ENCODE results near the gene MAD1L1. TPM values are rescaled to one million over a fixed set of nuclear protein-coding genes. Genes with fewer than 3 reads are reported as not detected.
"Not testable (repeated sequence)": the region's sequence is repeated elsewhere in the genome, so short reads cannot be mapped to it uniquely, and the experiment has no call there.

The MAD1L1 gene
- total RNA-seq, 2 donors from 2014 or later, result 39.5 to 79.4 TPM

GRCh38 chr7:1931951-1932270 lies 300.8 kb downstream of the MAD1L1 start:
- H3K4me1 Mint-ChIP-seq (ENCODE audit: low read depth in 2 of 2), result peaks cover 21 to 23% of the 10 kb centered on the region in 2 donors
- no peak overlapping the region for H3K27ac Mint-ChIP-seq
- no peak overlapping the region for H3K4me3 Mint-ChIP-seq
- ATAC-seq, result no peak
- no peaks in the 10 kb centered on the region for H3K27me3 Mint-ChIP-seq
- H3K9me3 Mint-ChIP-seq, result no peaks in the 10 kb centered on the region
- peaks cover 11% of the 10 kb centered on the region for H3K36me3 Mint-ChIP-seq
- no peak for DNase-seq (ENCODE audit: low spot score)

GRCh38 chr7:1931256-1931950 lies 301.3 kb downstream of the MAD1L1 start:
- Mint-ChIP-seq H3K27me3 (no peaks in the 10 kb centered on the region), H3K36me3 (peaks cover 11% of the 10 kb centered on the region), H3K9me3 (no peaks in the 10 kb centered on the region), H3K4me1 (ENCODE audit: low read depth in 2 of 2) (peaks cover 26 to 28% of the 10 kb centered on the region in 2 donors), H3K27ac (no peak overlapping the region), H3K4me3 (no peak overlapping the region)
- DNase-seq (ENCODE audit: low spot score) (no peak), ATAC-seq (no peak)

GRCh38 chr7:1930381-1931065 lies 302.2 kb downstream of the MAD1L1 start:
- Mint-ChIP-seq H3K27ac (no peak overlapping the region), H3K4me1 (ENCODE audit: low read depth in 2 of 2) (peaks cover 32 to 37% of the 10 kb centered on the region in 2 donors), H3K36me3 (peaks cover 11% of the 10 kb centered on the region)

GRCh38 chr7:1929349-1929925 lies 303.3 kb downstream of the MAD1L1 start:
- not testable (repeated sequence) for H3K4me3 Mint-ChIP-seq; H3K27ac Mint-ChIP-seq; ATAC-seq; H3K27me3 Mint-ChIP-seq; H3K9me3 Mint-ChIP-seq; DNase-seq (ENCODE audit: low spot score); H3K36me3 Mint-ChIP-seq
- H3K4me1 Mint-ChIP-seq (ENCODE audit: low read depth in 2 of 2), result peaks cover 34 to 38% of the 10 kb centered on the region in 2 donors

More at GRCh38 chr7:1930381-1931065, 302.2 kb downstream of the MAD1L1 start:
- ATAC-seq (no peak), DNase-seq (ENCODE audit: low spot score) (no peak)
- Mint-ChIP-seq H3K27me3 (no peaks in the 10 kb centered on the region), H3K9me3 (no peaks in the 10 kb centered on the region), H3K4me3 (no peak overlapping the region)

- Mint-ChIP-seq H3K4me3 (no peak overlapping the region), H3K36me3 (peaks cover 4% of the 10 kb centered on the region), H3K4me1 (ENCODE audit: low read depth in 2 of 2) (peaks cover 33 to 41% of the 10 kb centered on the region in 2 donors), H3K27me3 (no peaks in the 10 kb centered on the region), H3K27ac (no peak overlapping the region), H3K9me3 (no peaks in the 10 kb centered on the region)
- no peak for DNase-seq (ENCODE audit: low spot score)
- peak in 1 of 2 donors; percentile 5 for ATAC-seq
Measured at GRCh38 chr7:1928645-1929348, 303.9 kb downstream of the MAD1L1 start.

GRCh38 chr7:1927937-1928644 lies 304.7 kb downstream of the MAD1L1 start:
- H3K27ac Mint-ChIP-seq, result no peak overlapping the region
- peaks cover 33 to 42% of the 10 kb centered on the region in 2 donors for H3K4me1 Mint-ChIP-seq (ENCODE audit: low read depth in 2 of 2)
- peak in 1 of 2 donors; percentile 28 for ATAC-seq
- peaks cover 4% of the 10 kb centered on the region for H3K36me3 Mint-ChIP-seq
- no peaks in the 10 kb centered on the region for H3K27me3 Mint-ChIP-seq
- H3K9me3 Mint-ChIP-seq, result no peaks in the 10 kb centered on the region
- no peak for DNase-seq (ENCODE audit: low spot score)
- H3K4me3 Mint-ChIP-seq, result no peak overlapping the region

- Mint-ChIP-seq H3K27ac (no peak overlapping the region), H3K4me3 (no peak overlapping the region)
Measured at GRCh38 chr7:1926908-1927306, 305.8 kb downstream of the MAD1L1 start.

GRCh38 chr7:1925973-1926907 lies 306.5 kb downstream of the MAD1L1 start:
- DNase-seq (ENCODE audit: low spot score), result no peak
- no peaks in the 10 kb centered on the region for H3K27me3 Mint-ChIP-seq
- ATAC-seq, result no peak
- peak overlapping the region; percentile 7 for H3K4me3 Mint-ChIP-seq
- H3K9me3 Mint-ChIP-seq, result no peaks in the 10 kb centered on the region
- no peaks in the 10 kb centered on the region for H3K36me3 Mint-ChIP-seq
- peak overlapping the region in 1 of 2 donors; percentile 3 for H3K27ac Mint-ChIP-seq
- H3K4me1 Mint-ChIP-seq (ENCODE audit: low read depth in 2 of 2), result peaks cover 29 to 33% of the 10 kb centered on the region in 2 donors

More at GRCh38 chr7:1926908-1927306, 305.8 kb downstream of the MAD1L1 start:
- H3K27me3 Mint-ChIP-seq, result no peaks in the 10 kb centered on the region
- H3K4me1 Mint-ChIP-seq (ENCODE audit: low read depth in 2 of 2), result peaks cover 33% of the 10 kb centered on the region in 2 donors
- no peak for DNase-seq (ENCODE audit: low spot score)
- H3K36me3 Mint-ChIP-seq, result no peaks in the 10 kb centered on the region
- ATAC-seq, result no peak
- no peaks in the 10 kb centered on the region for H3K9me3 Mint-ChIP-seq

GRCh38 chr7:1925349-1925748 lies 307.4 kb downstream of the MAD1L1 start:
- Mint-ChIP-seq H3K9me3 (no peaks in the 10 kb centered on the region), H3K4me1 (ENCODE audit: low read depth in 2 of 2) (peaks cover 32 to 38% of the 10 kb centered on the region in 2 donors), H3K27me3 (no peaks in the 10 kb centered on the region), H3K36me3 (no peaks in the 10 kb centered on the region), H3K27ac (peak overlapping the region in 1 of 2 donors; percentile 3), H3K4me3 (peak overlapping the region; percentile 7)
- no peak for DNase-seq (ENCODE audit: low spot score)
- ATAC-seq, result no peak

- peaks cover 43 to 48% of the 10 kb centered on the region in 2 donors for H3K4me1 Mint-ChIP-seq (ENCODE audit: low read depth in 2 of 2)
- H3K4me3 Mint-ChIP-seq, result no peak overlapping the region
- no peak overlapping the region for H3K27ac Mint-ChIP-seq
- DNase-seq (ENCODE audit: low spot score) (no peak), ATAC-seq (no peak)
- no peaks in the 10 kb centered on the region for H3K36me3 Mint-ChIP-seq
- peaks cover 0 to 3% of the 10 kb centered on the region in 2 donors for H3K27me3 Mint-ChIP-seq
- no peaks in the 10 kb centered on the region for H3K9me3 Mint-ChIP-seq
Measured at GRCh38 chr7:1924258-1924817, 308.4 kb downstream of the MAD1L1 start.

- no peak for ATAC-seq
- peaks cover 0 to 3% of the 10 kb centered on the region in 2 donors for H3K27me3 Mint-ChIP-seq
- H3K4me3 Mint-ChIP-seq, result no peak overlapping the region
- H3K27ac Mint-ChIP-seq, result no peak overlapping the region
- H3K4me1 Mint-ChIP-seq (ENCODE audit: low read depth in 2 of 2), result peaks cover 43 to 48% of the 10 kb centered on the region in 2 donors
- H3K9me3 Mint-ChIP-seq, result no peaks in the 10 kb centered on the region
- H3K36me3 Mint-ChIP-seq, result no peaks in the 10 kb centered on the region
- no peak for DNase-seq (ENCODE audit: low spot score)
Measured at GRCh38 chr7:1923409-1924257, 309.1 kb downstream of the MAD1L1 start.
